Astrocyte of the spinal cord (primary cell): ENCODE results near the gene USP6.
"Not testable (repeated sequence)": the region's sequence is repeated elsewhere in the genome, so short reads cannot be mapped to it uniquely, and the experiment has no call there.

Experiments
- DNase-seq: peaks from one replicate; pipeline ENCODE4 v3.0.0; 2011; ENCODE audit warnings: low read depth, low spot score
- H3K4me3 ChIP-seq: 2 replicates; pipeline ENCODE4 v1.5.1; 2011; ENCODE audit warnings: low read depth, mild to moderate bottlenecking, low read length, moderate library complexity
- CTCF ChIP-seq: IDR thresholded peaks from 2 replicates; pipeline ENCODE4 v1.5.1; 2012; ENCODE audit warnings: low read depth, mild to moderate bottlenecking, low read length, inconsistent platforms
- in situ Hi-C: cut with HindIII; loops from 2 replicates; pipeline ENCODE4 v1.10.0; 2017; ENCODE audit warnings: low sequenced_read_pairs

USP6 gene

GRCh38 chr17:5115673-5116651 is at the start of gene USP6:
TSS of gene USP6 (plus strand) at chr17:5116032. CDS start at chr17:5130368, 14,336 bp downstream.
- no peak within 1 kb of the TSS for H3K4me3 ChIP-seq
- in situ Hi-C loops = no loop called here
- no peak for DNase-seq
- TF ChIP-seq CTCF = no peak

GRCh38 chr17:5068236-5068635 is 47.6 kb upstream of the USP6 start:
- H3K4me3 ChIP-seq = no peak overlapping the region
- no peak for DNase-seq
- no peak for TF ChIP-seq CTCF
- in situ Hi-C loops = no loop called here

GRCh38 chr17:5069724-5070123 is 46.1 kb upstream of the USP6 start:
- no peak for TF ChIP-seq CTCF
- in situ Hi-C loops = no loop called here

GRCh38 chr17:5075472-5075871 is 40.4 kb upstream of the USP6 start:
- H3K4me3 ChIP-seq, in situ Hi-C loops, DNase-seq: not testable (repeated sequence)

More at GRCh38 chr17:5069724-5070123, 46.1 kb upstream of the USP6 start:
- no peak overlapping the region for H3K4me3 ChIP-seq
- DNase-seq = no peak

GRCh38 chr17:5077275-5077674 is 38.6 kb upstream of the USP6 start:
- in situ Hi-C loops, H3K4me3 ChIP-seq, DNase-seq: not testable (repeated sequence)

- H3K4me3 ChIP-seq = peak overlapping the region; percentile 68
- in situ Hi-C loops = no loop called here
- no peak for DNase-seq
- no peak for TF ChIP-seq CTCF
Observed at GRCh38 chr17:5077781-5078105, 38.1 kb upstream of the USP6 start.

- in situ Hi-C loops = no loop called here
- TF ChIP-seq CTCF = peak; percentile 6
- peak within 1 kb of the TSS; percentile 68 for H3K4me3 ChIP-seq
- DNase-seq = peak; percentile 82
Observed at GRCh38 chr17:5078106-5079028, 37.5 kb upstream of the USP6 start, which contains the start of gene ZFP3. TSS of gene ZFP3 (plus strand) at chr17:5078467. CDS start at chr17:5091505, 13,038 bp downstream.
